Measurements from ENCODE around the gene MCRIP2. TPM values are rescaled to one million over a fixed set of nuclear protein-coding genes. Genes with fewer than 3 reads are reported as not detected.

The MCRIP2 gene
- total RNA-seq, 2 donors from 2014 or later: 12.2 to 42.2 TPM

DNA sequence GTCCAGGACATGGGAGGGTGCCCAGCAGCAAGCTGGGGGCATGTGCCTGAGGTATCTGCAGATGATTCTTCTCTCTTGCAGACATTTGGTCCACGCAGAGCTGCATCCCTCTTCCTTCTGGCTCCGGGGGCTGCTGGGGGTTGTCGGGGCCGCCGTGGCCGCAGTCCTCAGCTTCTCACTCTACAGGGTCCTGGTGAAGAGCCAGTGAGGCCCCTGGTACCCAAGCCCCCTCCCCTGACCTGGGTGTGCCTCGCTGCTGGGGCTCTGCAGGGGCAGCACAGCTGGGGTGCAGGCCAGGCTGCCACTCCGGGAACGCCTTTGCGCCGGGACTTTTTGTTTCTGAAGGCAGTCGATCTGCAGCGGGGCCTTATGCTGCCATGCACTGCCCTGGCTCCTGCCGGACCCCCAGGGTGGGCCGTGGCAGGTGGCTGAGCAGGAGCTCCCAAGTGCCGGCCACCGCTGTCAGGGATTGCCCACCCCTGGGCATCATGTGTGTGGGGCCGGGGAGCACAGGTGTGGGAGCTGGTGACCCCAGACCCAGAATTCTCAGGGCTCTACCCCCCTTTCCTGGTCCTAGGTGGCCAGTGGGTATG lies 31.9 kb downstream of the MCRIP2 start:
- DNase-seq (ENCODE audit: low spot score): no peak
- peaks cover 12 to 27% of the 10 kb centered on the region in 2 donors for H3K4me1 ChIP-seq (ENCODE audit: control insufficient read depth in 1 of 2, low read depth in 2 of 2)
- H3K27ac ChIP-seq: no peak overlapping the region
- no peak for ATAC-seq (ENCODE audit: insufficient number of reproducible peaks, low FRiP score, low read depth)
- no peaks in the 10 kb centered on the region for H3K9me3 ChIP-seq
- H3K4me3 ChIP-seq: no peak overlapping the region
- no peaks in the 10 kb centered on the region for H3K27me3 ChIP-seq (replicated peaks; ENCODE audit: insufficient read depth)
- TF ChIP-seq, protein P1, sequence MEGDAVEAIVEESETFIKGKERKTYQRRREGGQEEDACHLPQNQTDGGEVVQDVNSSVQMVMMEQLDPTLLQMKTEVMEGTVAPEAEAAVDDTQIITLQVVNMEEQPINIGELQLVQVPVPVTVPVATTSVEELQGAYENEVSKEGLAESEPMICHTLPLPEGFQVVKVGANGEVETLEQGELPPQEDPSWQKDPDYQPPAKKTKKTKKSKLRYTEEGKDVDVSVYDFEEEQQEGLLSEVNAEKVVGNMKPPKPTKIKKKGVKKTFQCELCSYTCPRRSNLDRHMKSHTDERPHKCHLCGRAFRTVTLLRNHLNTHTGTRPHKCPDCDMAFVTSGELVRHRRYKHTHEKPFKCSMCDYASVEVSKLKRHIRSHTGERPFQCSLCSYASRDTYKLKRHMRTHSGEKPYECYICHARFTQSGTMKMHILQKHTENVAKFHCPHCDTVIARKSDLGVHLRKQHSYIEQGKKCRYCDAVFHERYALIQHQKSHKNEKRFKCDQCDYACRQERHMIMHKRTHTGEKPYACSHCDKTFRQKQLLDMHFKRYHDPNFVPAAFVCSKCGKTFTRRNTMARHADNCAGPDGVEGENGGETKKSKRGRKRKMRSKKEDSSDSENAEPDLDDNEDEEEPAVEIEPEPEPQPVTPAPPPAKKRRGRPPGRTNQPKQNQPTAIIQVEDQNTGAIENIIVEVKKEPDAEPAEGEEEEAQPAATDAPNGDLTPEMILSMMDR (IDR thresholded peaks at IDR 0.05): no peak
- H3K36me3 ChIP-seq: peaks cover 35% of the 10 kb centered on the region

DNA sequence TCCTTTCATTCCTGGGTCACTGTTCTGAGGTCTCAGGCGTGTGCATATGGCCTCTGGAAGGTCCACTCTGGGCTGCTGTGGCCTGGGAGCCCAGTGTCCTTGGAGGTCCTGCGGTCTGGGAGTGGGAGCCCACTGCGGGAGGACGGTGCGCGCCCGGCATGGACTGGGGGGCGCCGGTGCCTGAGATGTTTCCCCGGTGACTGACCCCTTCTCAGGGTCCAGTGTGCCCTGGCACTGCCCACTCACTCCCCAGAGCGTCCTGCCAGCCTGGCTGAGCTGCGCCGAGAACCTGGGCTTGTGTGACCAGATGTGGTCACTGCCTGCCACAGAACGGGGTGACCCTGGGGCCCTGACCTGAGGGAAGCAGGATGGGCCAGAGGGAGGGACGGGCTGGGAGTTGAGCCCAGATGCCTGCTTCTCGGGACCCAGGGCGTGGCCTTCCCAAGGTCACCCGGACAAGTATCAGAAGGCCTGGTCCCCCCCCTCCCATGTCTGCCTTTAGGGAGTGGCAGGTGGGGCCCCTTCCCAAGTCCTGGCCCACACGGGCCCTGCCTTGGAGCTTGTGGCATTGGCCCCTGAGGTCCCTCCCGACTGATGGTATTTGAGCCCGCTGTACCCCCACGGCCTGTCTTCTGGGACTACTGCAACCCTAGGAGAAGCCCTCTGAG lies 32.7 kb downstream of the MCRIP2 start:
- Histone ChIP-seq H3K36me3 (peaks cover 35% of the 10 kb centered on the region), H3K27me3 (replicated peaks; ENCODE audit: insufficient read depth) (no peaks in the 10 kb centered on the region), H3K27ac (no peak overlapping the region), H3K4me3 (no peak overlapping the region), H3K9me3 (no peaks in the 10 kb centered on the region), H3K4me1 (ENCODE audit: control insufficient read depth in 1 of 2, low read depth in 2 of 2) (peaks cover 8 to 24% of the 10 kb centered on the region in 2 donors)
- DNase-seq (ENCODE audit: low spot score): no peak
- TF ChIP-seq, protein P1 (IDR thresholded peaks at IDR 0.05): no peak
- ATAC-seq (ENCODE audit: insufficient number of reproducible peaks, low FRiP score, low read depth): no peak

DNA sequence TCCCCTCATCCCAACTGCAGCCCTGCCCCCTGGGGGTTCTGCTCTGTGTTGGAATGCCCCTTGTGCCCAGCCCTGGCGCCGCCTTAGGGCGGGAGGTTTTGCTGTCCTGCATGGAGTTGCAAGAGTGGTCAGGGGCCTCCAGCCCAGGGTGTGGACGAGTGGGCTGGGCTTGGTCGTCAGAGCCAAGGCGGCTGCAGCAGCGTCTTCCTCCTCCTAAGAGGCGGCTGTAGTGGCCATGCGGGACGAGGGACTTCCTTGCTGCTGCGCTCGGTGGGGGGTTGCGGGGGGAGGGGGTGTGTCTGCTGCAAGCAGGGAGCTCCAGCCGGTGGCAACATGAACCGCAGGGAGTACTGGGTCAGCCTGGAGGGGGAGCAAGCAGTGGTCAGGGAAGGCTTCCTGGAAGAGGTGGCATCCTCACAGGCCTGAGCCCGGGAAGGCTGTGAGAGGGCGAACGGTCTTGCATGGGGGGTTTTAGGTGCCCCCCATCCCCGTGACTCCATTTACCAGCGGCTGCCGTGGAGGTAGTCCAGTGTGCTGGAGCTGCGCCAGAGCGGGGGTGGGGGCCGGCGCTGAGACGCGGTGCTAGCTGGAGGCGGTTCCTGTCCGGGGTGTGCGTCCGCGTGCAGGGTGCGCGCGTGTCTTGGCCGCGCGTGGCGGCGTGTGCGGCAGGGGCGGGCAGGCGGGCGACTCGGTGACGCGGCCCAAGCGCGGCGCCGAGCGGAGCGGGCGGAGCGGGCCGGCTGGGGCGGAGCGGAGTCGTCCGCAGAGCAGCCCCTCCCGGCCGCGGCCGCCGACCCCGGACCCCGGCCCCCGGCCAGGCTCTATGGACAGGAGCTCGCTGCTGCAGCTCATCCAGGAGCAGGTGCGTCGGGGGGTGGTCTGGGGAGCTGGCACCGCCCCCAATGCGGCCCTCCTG lies 33.6 kb downstream of the MCRIP2 start, which contains the start of gene RHBDL1:
RHBDL1 (plus strand) TSS at position 704 of the 916 bp plus-strand sequence; CDS start at position 824, 120 bp downstream.
- no peaks in the 10 kb centered on the region for H3K27me3 ChIP-seq (replicated peaks; ENCODE audit: insufficient read depth)
- ATAC-seq (ENCODE audit: insufficient number of reproducible peaks, low FRiP score, low read depth) (no peak), DNase-seq (ENCODE audit: low spot score) (no peak)
- peak within 1 kb of the TSS; percentile 68 for H3K4me3 ChIP-seq
- peaks cover 28% of the 10 kb centered on the region for H3K36me3 ChIP-seq
- H3K27ac ChIP-seq: peak within 1 kb of the TSS in 1 of 2 donors; percentile 16
- TF ChIP-seq, protein P1 (IDR thresholded peaks at IDR 0.05): no peak
- H3K4me1 ChIP-seq (ENCODE audit: control insufficient read depth in 1 of 2, low read depth in 2 of 2): peaks cover 8 to 20% of the 10 kb centered on the region in 2 donors
- H3K9me3 ChIP-seq: no peaks in the 10 kb centered on the region

DNA sequence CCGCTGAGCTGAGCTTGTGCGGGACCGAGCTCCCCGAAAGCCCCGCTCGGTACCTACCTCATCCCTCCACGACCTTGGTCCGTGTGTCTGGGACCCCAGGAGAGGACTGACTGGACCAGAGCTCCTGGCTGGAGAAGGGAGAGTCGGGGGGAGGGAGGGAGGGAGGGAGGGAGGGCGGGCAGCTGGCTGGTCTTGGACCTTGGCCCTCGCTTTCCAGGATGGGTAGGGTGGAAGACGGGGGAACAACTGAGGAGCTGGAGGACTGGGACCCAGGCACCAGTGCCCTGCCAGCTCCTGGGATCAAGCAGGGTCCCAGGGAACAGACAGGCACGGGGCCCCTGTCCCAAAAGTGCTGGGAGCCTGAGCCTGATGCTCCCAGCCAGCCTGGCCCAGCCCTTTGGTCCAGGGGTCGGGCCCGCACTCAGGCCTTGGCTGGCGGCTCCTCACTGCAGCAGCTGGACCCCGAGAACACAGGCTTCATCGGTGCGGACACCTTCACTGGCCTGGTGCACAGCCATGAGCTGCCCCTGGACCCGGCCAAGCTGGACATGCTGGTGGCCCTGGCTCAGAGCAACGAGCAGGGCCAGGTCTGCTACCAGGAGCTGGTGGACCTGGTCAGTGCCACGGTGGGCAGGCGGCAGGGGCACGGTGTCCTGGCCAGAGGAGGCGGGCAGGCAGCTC lies 34.4 kb downstream of the MCRIP2 start:
- H3K9me3 ChIP-seq: no peaks in the 10 kb centered on the region
- ATAC-seq (ENCODE audit: insufficient number of reproducible peaks, low FRiP score, low read depth): no peak
- peak overlapping the region; percentile 68 for H3K4me3 ChIP-seq
- peaks cover 20% of the 10 kb centered on the region for H3K36me3 ChIP-seq
- DNase-seq (ENCODE audit: low spot score): no peak
- TF ChIP-seq, protein P1 (IDR thresholded peaks at IDR 0.05): no peak
- H3K4me1 ChIP-seq (ENCODE audit: control insufficient read depth in 1 of 2, low read depth in 2 of 2): peaks cover 11 to 26% of the 10 kb centered on the region in 2 donors
- H3K27me3 ChIP-seq (replicated peaks; ENCODE audit: insufficient read depth): no peaks in the 10 kb centered on the region
- no peak overlapping the region for H3K27ac ChIP-seq

Measured in thoracic aorta (tissue), 2 donors.